Measurements from ENCODE around the gene YES1. TPM values are rescaled to one million over a fixed set of nuclear protein-coding genes. Genes with fewer than 3 reads are reported as not detected.

YES1 gene
- total and polyA plus RNA-seq, 2 of the 13 experiments (the other 11 are each of a cell fraction or from before 2014, with no cell fraction given) = 17.2 to 70.8 TPM

DNA sequence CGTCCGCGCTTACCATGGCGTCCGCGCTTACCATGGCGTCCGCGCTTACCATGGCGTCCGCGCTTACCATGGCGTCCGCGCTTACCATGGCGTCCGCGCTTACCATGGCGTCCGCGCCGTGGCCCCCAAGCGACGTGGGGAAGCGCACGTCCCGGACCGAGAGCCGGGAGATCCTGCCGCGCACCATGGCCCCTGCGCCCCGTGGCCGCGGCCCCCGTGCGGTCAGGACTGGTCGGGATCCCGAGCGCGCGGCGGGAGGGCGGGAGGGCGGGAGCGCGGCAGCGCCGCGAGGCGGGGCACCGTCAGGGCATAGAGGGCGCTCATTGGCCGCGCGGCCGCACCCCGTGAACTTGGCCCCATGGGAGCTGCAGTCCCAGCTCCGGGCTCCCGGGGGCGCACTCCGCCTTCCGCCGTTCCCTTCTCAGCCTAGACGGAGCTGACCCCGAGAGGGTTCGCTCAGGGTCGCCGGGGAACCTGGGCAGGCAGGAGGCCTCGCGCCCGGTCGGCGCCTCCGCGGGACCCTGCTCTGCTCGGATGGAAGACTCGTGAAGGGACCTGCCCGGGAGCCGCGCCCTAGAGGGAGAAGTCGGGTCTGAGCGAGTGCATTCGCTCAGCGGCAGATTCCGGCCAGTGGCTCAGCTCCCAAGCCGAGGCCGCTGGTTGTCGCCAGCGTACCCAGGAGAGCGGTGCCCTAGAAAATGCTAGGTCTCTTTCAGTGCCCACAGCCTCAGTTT, 99.5 kb downstream of the YES1 start, which contains the start of gene ENOSF1 (continued):
- TF ChIP-seq ZNF350 (CRISPR knock-in tag; IDR thresholded peaks at IDR 0.05; ENCODE audit: borderline replicate concordance, low read depth) (0 out of 2 replicates have a peak, but pooled peaks have one; percentile 60), RORA (CRISPR knock-in tag; IDR thresholded peaks at IDR 0.05) (no peak), ZNF24 (IDR thresholded peaks at IDR 0.05) (no peak), ARNTL (CRISPR knock-in tag; IDR thresholded peaks at IDR 0.05) (no peak), ZNF235 (CRISPR knock-in tag; IDR thresholded peaks at IDR 0.05; ENCODE audit: borderline replicate concordance) (0 out of 2 replicates have a peak, but pooled peaks have one; percentile 36), ISL2 (CRISPR knock-in tag; IDR thresholded peaks at IDR 0.05) (peak; percentile 47; the same call in 1 of the 2 replicates), THAP9 (CRISPR knock-in tag; IDR thresholded peaks at IDR 0.05; ENCODE audit: borderline replicate concordance) (peak; percentile 75; the same call in 1 of the 2 replicates), MTERF4 (CRISPR knock-in tag; IDR thresholded peaks at IDR 0.05) (no peak), GTF3A (CRISPR knock-in tag; conservative IDR thresholded peaks at IDR 0.05) (no peak), MLXIP (CRISPR knock-in tag; IDR thresholded peaks at IDR 0.05; ENCODE audit: borderline replicate concordance) (no peak), ZNF234 (CRISPR knock-in tag; conservative IDR thresholded peaks at IDR 0.05) (no peak; the same call in 1 of the 2 replicates), ZNF282 (IDR thresholded peaks at IDR 0.05; ENCODE audit: partially characterized antibody) (no peak), CENPBD1 (CRISPR knock-in tag; IDR thresholded peaks at IDR 0.05; ENCODE audit: borderline replicate concordance, low read depth) (no peak), FLYWCH1 (CRISPR knock-in tag; IDR thresholded peaks at IDR 0.05) (no peak)
- TF ChIP-seq, protein P1, sequence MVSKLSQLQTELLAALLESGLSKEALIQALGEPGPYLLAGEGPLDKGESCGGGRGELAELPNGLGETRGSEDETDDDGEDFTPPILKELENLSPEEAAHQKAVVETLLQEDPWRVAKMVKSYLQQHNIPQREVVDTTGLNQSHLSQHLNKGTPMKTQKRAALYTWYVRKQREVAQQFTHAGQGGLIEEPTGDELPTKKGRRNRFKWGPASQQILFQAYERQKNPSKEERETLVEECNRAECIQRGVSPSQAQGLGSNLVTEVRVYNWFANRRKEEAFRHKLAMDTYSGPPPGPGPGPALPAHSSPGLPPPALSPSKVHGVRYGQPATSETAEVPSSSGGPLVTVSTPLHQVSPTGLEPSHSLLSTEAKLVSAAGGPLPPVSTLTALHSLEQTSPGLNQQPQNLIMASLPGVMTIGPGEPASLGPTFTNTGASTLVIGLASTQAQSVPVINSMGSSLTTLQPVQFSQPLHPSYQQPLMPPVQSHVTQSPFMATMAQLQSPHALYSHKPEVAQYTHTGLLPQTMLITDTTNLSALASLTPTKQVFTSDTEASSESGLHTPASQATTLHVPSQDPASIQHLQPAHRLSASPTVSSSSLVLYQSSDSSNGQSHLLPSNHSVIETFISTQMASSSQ (IDR thresholded peaks at IDR 0.05; ENCODE audit: low read depth) = no peak
- TF ChIP-seq, protein P1 (CRISPR knock-in tag; IDR thresholded peaks at IDR 0.05; ENCODE audit: borderline replicate concordance) = 0 out of 2 replicates have a peak, but pooled peaks have one; percentile 31

All from HepG2 (cell line).